ENCODE measurements around the gene TRPC4AP.
"Not testable (repeated sequence)": the region's sequence is repeated elsewhere in the genome, so short reads cannot be mapped to it uniquely, and the experiment has no call there.

- TF ChIP-seq CTCF, POLR2AphosphoS5, POLR2A, EP300 (IDR thresholded peaks at IDR 0.05): not testable (repeated sequence)
Measured at GRCh38 chr20:35052616-35053015, 40.0 kb downstream of the TRPC4AP start.
